Liver (tissue), 3 donors: ENCODE measurements around the gene MYL6.
"Not testable (repeated sequence)": the region's sequence is repeated elsewhere in the genome, so short reads cannot be mapped to it uniquely, and the experiment has no call there.

Experiments
- ATF3 ChIP-seq: IDR thresholded peaks from 2 replicates; pipeline ENCODE4 v1.6.1; 2016; ENCODE audit warnings: antibody characterized with exemption
- CTCF ChIP-seq: fragments of 150-350 bp; IDR thresholded peaks from 2 replicates; pipeline ENCODE4 v1.5.1; 2017; ENCODE audit warnings: improper control_type of control experiment, low read depth, low read length; ENCODE audit not compliant: missing input control
- EGR1 ChIP-seq, 2 donors: IDR thresholded peaks; 2 replicates each; pipeline ENCODE4 v1.6.1; 2016 to 2018; ENCODE audit warnings: antibody characterized with exemption in 2 of 2, low read depth in 2 of 2
- FOXA1 ChIP-seq: IDR thresholded peaks from 2 replicates; pipeline ENCODE4 v1.6.1; 2016; ENCODE audit warnings: antibody characterized with exemption
- GABPA ChIP-seq, 2 donors: IDR thresholded peaks in 1 of 2; conservative IDR thresholded peaks in 1 of 2; 2 replicates each; pipeline ENCODE4 v1.6.1; 2016; ENCODE audit warnings: antibody characterized with exemption in 2 of 2, mild to moderate bottlenecking in 1 of 2, moderate library complexity in 1 of 2
- JUND ChIP-seq, 2 donors: IDR thresholded peaks; 2 replicates each; pipeline ENCODE4 v1.6.1; 2016; ENCODE audit warnings: antibody characterized with exemption in 2 of 2
- MAX ChIP-seq: IDR thresholded peaks from 2 replicates; pipeline ENCODE4 v1.6.1; 2016; ENCODE audit warnings: antibody characterized with exemption
- RXRA ChIP-seq, 2 donors: IDR thresholded peaks; 2 replicates each; pipeline ENCODE4 v1.6.1; 2017 to 2018; ENCODE audit warnings: antibody characterized with exemption in 2 of 2, mild to moderate bottlenecking in 1 of 2
- SP1 ChIP-seq: IDR thresholded peaks from 2 replicates; pipeline ENCODE4 v1.6.1; 2018; ENCODE audit warnings: antibody characterized with exemption, mild to moderate bottlenecking
- TF ChIP-seq, protein P1 (sequence below): IDR thresholded peaks from 2 replicates; pipeline ENCODE4 v1.6.1; 2016; ENCODE audit warnings: antibody characterized with exemption, mild to moderate bottlenecking
- TF ChIP-seq, protein P2 (sequence below): IDR thresholded peaks from 2 replicates; pipeline ENCODE4 v1.6.1; 2016; ENCODE audit warnings: antibody characterized with exemption
- donor health status: healthy.
- donor health status: healthy.

GRCh38 chr12:56196818-56197550, 38.8 kb downstream of the MYL6 start:
- not testable (repeated sequence) for TF ChIP-seq ATF3; FOXA1; CTCF; GABPA (IDR thresholded peaks at IDR 0.05 in 1 of 2, conservative IDR thresholded peaks at IDR 0.05 in 1 of 2); SP1; MAX; EGR1 (IDR thresholded peaks at IDR 0.05; ENCODE audit: low read depth in 2 of 2); RXRA (IDR thresholded peaks at IDR 0.05); JUND (IDR thresholded peaks at IDR 0.05)
- TF ChIP-seq, protein P1, sequence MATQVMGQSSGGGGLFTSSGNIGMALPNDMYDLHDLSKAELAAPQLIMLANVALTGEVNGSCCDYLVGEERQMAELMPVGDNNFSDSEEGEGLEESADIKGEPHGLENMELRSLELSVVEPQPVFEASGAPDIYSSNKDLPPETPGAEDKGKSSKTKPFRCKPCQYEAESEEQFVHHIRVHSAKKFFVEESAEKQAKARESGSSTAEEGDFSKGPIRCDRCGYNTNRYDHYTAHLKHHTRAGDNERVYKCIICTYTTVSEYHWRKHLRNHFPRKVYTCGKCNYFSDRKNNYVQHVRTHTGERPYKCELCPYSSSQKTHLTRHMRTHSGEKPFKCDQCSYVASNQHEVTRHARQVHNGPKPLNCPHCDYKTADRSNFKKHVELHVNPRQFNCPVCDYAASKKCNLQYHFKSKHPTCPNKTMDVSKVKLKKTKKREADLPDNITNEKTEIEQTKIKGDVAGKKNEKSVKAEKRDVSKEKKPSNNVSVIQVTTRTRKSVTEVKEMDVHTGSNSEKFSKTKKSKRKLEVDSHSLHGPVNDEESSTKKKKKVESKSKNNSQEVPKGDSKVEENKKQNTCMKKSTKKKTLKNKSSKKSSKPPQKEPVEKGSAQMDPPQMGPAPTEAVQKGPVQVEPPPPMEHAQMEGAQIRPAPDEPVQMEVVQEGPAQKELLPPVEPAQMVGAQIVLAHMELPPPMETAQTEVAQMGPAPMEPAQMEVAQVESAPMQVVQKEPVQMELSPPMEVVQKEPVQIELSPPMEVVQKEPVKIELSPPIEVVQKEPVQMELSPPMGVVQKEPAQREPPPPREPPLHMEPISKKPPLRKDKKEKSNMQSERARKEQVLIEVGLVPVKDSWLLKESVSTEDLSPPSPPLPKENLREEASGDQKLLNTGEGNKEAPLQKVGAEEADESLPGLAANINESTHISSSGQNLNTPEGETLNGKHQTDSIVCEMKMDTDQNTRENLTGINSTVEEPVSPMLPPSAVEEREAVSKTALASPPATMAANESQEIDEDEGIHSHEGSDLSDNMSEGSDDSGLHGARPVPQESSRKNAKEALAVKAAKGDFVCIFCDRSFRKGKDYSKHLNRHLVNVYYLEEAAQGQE = not testable (repeated sequence)
- TF ChIP-seq, protein P2, sequence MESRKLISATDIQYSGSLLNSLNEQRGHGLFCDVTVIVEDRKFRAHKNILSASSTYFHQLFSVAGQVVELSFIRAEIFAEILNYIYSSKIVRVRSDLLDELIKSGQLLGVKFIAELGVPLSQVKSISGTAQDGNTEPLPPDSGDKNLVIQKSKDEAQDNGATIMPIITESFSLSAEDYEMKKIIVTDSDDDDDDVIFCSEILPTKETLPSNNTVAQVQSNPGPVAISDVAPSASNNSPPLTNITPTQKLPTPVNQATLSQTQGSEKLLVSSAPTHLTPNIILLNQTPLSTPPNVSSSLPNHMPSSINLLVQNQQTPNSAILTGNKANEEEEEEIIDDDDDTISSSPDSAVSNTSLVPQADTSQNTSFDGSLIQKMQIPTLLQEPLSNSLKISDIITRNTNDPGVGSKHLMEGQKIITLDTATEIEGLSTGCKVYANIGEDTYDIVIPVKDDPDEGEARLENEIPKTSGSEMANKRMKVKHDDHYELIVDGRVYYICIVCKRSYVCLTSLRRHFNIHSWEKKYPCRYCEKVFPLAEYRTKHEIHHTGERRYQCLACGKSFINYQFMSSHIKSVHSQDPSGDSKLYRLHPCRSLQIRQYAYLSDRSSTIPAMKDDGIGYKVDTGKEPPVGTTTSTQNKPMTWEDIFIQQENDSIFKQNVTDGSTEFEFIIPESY = not testable (repeated sequence)
